Ovary (tissue), 3 donors: ENCODE measurements around the gene MFSD2A.
"Not testable (repeated sequence)": the region's sequence is repeated elsewhere in the genome, so short reads cannot be mapped to it uniquely, and the experiment has no call there.

ENCODE experiments used
- CTCF ChIP-seq, 3 donors: fragments of 450-650 bp in 2 of 3; fragments of 200-600 bp in 1 of 3; IDR thresholded peaks; one replicate each; pipeline versions ENCODE4 v1.5.1 to v1.8.0; 2016 to 2022; ENCODE audit warnings: antibody characterized with exemption in 3 of 3, mild to moderate bottlenecking in 1 of 3
- EP300 ChIP-seq: sonication (generic); formaldehyde crosslinking; IDR thresholded peaks from one replicate; pipeline ENCODE4 v1.6.1; 2017; ENCODE audit warnings: antibody characterized with exemption
- donor health status: DM: no; HTN: no; CAD: no.

GRCh38 chr1:39913136-39913535 is 41.8 kb upstream of the MFSD2A start:
- TF ChIP-seq EP300; CTCF (IDR thresholded peaks at IDR 0.05): not testable (repeated sequence)
